Erythroblast (primary cell): ENCODE results near the gene GALNT18.

Source experiments
- GATA1 ChIP-seq: IDR thresholded peaks from 2 replicates; pipeline ENCODE4 v1.6.1; 2011; ENCODE audit warnings: low read depth, mild to moderate bottlenecking, control low read depth, low read length, moderate library complexity
- POLR2A ChIP-seq: IDR thresholded peaks from 2 replicates; pipeline ENCODE4 v1.6.1; 2011; ENCODE audit warnings: mild to moderate bottlenecking, low read length

- TF ChIP-seq POLR2A (no peak), GATA1 (no peak)
Observed at GRCh38 chr11:11510939-11511338, 110.9 kb downstream of the GALNT18 start.
